OCI-LY1 (cell line): ENCODE results near the gene LRP10.

Experiments
- H2AFZ ChIP-seq: fragments of 200-600 bp; sonication (generic), shearing (Covaris generic); 2 replicates; pipeline ENCODE4 v1.6.0; 2014; ENCODE audit warnings: antibody characterized with exemption, mild to moderate bottlenecking, low read length
- H3F3A ChIP-seq: fragments of 200-600 bp; sonication (generic), shearing (Covaris generic); 2 replicates; pipeline ENCODE4 v1.6.0; 2014; ENCODE audit warnings: mild to moderate bottlenecking, antibody characterized with exemption, low read length, moderate library complexity; ENCODE audit not compliant: insufficient read depth
- H3K27ac ChIP-seq: fragments of 200-600 bp; sonication (generic); 2 replicates; pipeline ENCODE4 v1.5.1; 2014; ENCODE audit warnings: low read length, mixed run types, mild to moderate bottlenecking, low read depth; ENCODE audit not compliant: poor library complexity, severe bottlenecking
- H3K27me3 ChIP-seq: fragments of 200-600 bp; sonication (generic); 2 replicates; pipeline ENCODE4 v1.6.0; 2014; ENCODE audit warnings: antibody characterized with exemption, mild to moderate bottlenecking, low read length, moderate library complexity; ENCODE audit not compliant: insufficient read depth
- H3K36me3 ChIP-seq: fragments of 200-600 bp; sonication (generic); 2 replicates; pipeline ENCODE4 v1.6.1; 2014; ENCODE audit warnings: mild to moderate bottlenecking, antibody characterized with exemption, low read length, moderate library complexity, mixed read lengths; ENCODE audit not compliant: insufficient read depth
- H3K4me1 ChIP-seq: fragments of 200-600 bp; sonication (generic); 2 replicates; pipeline ENCODE4 v1.5.1; 2014; ENCODE audit warnings: mild to moderate bottlenecking, low read length, moderate library complexity; ENCODE audit not compliant: insufficient read depth, severe bottlenecking
- H3K4me2 ChIP-seq: fragments of 200-600 bp; sonication (generic), shearing (Covaris generic); 2 replicates; pipeline ENCODE4 v1.6.1; 2014; ENCODE audit warnings: low read length
- H3K4me3 ChIP-seq: fragments of 200-600 bp; sonication (generic); 2 replicates; pipeline ENCODE4 v1.5.1; 2014; ENCODE audit warnings: low read length, low read depth, mild to moderate bottlenecking, mixed read lengths; ENCODE audit not compliant: poor library complexity, severe bottlenecking
- H3K79me2 ChIP-seq: fragments of 200-600 bp; shearing (Covaris generic); 2 replicates; pipeline ENCODE4 v1.6.1; 2016; ENCODE audit warnings: mixed run types, low read length, mixed read lengths; ENCODE audit not compliant: insufficient read depth
- H3K9ac ChIP-seq: fragments of 200-600 bp; sonication (generic), shearing (Covaris generic); 2 replicates; pipeline ENCODE4 v1.6.1; 2014; ENCODE audit warnings: mild to moderate bottlenecking, low read length, mixed read lengths
- H3K9me2 ChIP-seq: fragments of 200-600 bp; sonication (generic), shearing (Covaris generic); 2 replicates; pipeline ENCODE4 v1.6.1; 2014; ENCODE audit warnings: low read depth, mild to moderate bottlenecking, low read length, mixed read lengths
- H3K9me3 ChIP-seq: fragments of 200-600 bp; shearing (Covaris generic); 2 replicates; pipeline ENCODE4 v1.6.1; 2014; ENCODE audit warnings: low read length, mixed read lengths
- H4K20me1 ChIP-seq: fragments of 200-600 bp; sonication (generic), shearing (Covaris generic); 2 replicates; pipeline ENCODE4 v1.6.0; 2016; ENCODE audit warnings: mild to moderate bottlenecking, low read length; ENCODE audit not compliant: insufficient read depth
- EZH2 ChIP-seq: fragments of 200-600 bp; sonication (generic), shearing (Covaris generic); IDR thresholded peaks from 2 replicates; pipeline ENCODE4 v1.8.0; 2017; ENCODE audit warnings: borderline replicate concordance, mixed run types, mild to moderate bottlenecking, antibody characterized with exemption, low read length, moderate library complexity, mixed read lengths
- TF ChIP-seq, protein P1 (sequence below): fragments of 200-600 bp; sonication (generic), shearing (Covaris generic); IDR thresholded peaks from 2 replicates; pipeline ENCODE4 v1.5.1; 2017; ENCODE audit warnings: mild to moderate bottlenecking, antibody characterized with exemption, low read length, moderate library complexity, mixed read lengths

Gene LRP10, protein sequence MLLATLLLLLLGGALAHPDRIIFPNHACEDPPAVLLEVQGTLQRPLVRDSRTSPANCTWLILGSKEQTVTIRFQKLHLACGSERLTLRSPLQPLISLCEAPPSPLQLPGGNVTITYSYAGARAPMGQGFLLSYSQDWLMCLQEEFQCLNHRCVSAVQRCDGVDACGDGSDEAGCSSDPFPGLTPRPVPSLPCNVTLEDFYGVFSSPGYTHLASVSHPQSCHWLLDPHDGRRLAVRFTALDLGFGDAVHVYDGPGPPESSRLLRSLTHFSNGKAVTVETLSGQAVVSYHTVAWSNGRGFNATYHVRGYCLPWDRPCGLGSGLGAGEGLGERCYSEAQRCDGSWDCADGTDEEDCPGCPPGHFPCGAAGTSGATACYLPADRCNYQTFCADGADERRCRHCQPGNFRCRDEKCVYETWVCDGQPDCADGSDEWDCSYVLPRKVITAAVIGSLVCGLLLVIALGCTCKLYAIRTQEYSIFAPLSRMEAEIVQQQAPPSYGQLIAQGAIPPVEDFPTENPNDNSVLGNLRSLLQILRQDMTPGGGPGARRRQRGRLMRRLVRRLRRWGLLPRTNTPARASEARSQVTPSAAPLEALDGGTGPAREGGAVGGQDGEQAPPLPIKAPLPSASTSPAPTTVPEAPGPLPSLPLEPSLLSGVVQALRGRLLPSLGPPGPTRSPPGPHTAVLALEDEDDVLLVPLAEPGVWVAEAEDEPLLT

DNA sequence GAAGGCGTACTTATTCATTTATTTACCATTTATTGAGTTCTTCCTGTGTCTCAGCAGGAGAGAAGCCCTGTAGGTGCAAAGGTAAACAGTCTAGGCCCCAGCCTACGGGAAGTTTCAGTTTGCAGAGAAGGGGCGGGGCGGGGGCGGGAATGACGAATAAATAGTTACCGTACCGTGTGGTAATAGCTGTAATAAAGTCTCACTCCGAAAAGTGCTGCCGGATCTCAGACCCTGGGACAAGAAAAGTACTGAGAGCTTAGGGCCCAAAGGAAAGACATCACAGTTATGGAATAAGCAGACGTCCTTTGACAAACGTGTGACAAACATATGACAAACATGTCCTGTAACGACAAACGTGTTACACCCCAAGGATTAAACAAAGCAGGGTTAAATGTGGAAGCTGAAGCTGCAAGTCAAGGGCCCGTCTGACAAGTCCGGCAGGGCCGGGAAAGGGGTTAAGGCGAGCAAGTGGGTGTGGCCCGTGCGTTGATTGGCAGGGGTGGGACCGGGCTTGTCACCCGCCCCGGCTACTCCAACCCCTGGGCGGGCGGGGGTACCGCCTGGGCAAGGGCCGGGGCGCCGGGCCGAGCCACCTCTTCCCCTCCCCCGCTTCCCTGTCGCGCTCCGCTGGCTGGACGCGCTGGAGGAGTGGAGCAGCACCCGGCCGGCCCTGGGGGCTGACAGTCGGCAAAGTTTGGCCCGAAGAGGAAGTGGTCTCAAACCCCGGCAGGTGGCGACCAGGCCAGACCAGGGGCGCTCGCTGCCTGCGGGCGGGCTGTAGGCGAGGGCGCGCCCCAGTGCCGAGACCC lies at the start of gene LRP10:
Gene LRP10 (plus strand): TSS at position 517 of the 809 bp plus-strand sequence. CDS start 564 bp downstream, outside the sequence.
- Histone ChIP-seq H3K9me2 (no peaks in the 10 kb centered on the region), H3K4me2 (peak within 1 kb of the TSS; percentile 80), H3K9me3 (no peaks in the 10 kb centered on the region), H3K27me3 (no peaks in the 10 kb centered on the region), H3K79me2 (no peaks in the 10 kb centered on the region), H3K27ac (peak within 1 kb of the TSS; percentile 92), H3K4me3 (peak within 1 kb of the TSS; percentile 76), H3K9ac (peak within 1 kb of the TSS; percentile 78), H4K20me1 (no peaks in the 10 kb centered on the region), H2AFZ (0 out of 2 replicates have a peak within 1 kb of the TSS, but pooled peaks have one; percentile 2), H3F3A (no peaks in the 10 kb centered on the region), H3K4me1 (peaks cover 24% of the 10 kb centered on the region), H3K36me3 (peaks cover 26% of the 10 kb centered on the region)
- TF ChIP-seq, protein P1, sequence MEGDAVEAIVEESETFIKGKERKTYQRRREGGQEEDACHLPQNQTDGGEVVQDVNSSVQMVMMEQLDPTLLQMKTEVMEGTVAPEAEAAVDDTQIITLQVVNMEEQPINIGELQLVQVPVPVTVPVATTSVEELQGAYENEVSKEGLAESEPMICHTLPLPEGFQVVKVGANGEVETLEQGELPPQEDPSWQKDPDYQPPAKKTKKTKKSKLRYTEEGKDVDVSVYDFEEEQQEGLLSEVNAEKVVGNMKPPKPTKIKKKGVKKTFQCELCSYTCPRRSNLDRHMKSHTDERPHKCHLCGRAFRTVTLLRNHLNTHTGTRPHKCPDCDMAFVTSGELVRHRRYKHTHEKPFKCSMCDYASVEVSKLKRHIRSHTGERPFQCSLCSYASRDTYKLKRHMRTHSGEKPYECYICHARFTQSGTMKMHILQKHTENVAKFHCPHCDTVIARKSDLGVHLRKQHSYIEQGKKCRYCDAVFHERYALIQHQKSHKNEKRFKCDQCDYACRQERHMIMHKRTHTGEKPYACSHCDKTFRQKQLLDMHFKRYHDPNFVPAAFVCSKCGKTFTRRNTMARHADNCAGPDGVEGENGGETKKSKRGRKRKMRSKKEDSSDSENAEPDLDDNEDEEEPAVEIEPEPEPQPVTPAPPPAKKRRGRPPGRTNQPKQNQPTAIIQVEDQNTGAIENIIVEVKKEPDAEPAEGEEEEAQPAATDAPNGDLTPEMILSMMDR, result no peak; the same call in 1 of the 2 replicates
- no peak for TF ChIP-seq EZH2

DNA sequence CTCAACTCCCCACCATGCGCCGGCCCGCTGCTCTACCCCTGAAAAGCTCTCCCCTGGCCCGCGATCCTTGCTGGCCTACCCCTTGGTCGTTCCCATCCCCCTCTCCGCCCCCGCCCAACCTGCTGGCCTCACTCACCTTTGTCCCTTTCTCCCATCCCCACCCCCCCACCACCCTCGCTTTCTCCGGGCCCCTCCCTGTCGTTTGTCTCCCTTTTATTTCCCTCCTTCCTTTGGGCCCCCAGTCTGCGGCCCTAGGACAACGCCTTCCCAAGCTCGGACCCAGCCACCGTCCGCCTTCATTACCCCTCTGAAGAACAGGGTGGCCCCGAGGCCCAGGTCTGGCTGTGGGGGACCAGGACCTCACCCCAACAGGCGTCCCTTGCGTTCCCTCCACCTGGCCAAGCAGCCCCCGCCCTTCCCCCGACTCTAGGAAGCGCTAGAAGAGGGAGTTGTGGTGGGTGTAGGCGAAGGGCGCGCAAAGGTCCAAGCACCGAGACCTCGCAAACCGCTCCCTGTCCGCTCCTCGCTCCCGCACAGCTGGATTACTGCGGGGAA lies 49.4 kb upstream of the LRP10 start:
- Histone ChIP-seq H2AFZ (no peak overlapping the region), H3K9ac (no peak overlapping the region; the same call in 1 of the 2 replicates), H3K27ac (no peak overlapping the region), H4K20me1 (no peaks in the 10 kb centered on the region), H3K9me3 (no peaks in the 10 kb centered on the region), H3K9me2 (no peaks in the 10 kb centered on the region), H3K27me3 (no peaks in the 10 kb centered on the region), H3K79me2 (no peaks in the 10 kb centered on the region), H3F3A (no peaks in the 10 kb centered on the region), H3K4me3 (peak overlapping the region; percentile 47), H3K4me2 (peak overlapping the region; percentile 63; the same call in 1 of the 2 replicates), H3K36me3 (no peaks in the 10 kb centered on the region), H3K4me1 (peaks cover 43% of the 10 kb centered on the region)
- TF ChIP-seq, protein P1, result no peak
- no peak for TF ChIP-seq EZH2

DNA sequence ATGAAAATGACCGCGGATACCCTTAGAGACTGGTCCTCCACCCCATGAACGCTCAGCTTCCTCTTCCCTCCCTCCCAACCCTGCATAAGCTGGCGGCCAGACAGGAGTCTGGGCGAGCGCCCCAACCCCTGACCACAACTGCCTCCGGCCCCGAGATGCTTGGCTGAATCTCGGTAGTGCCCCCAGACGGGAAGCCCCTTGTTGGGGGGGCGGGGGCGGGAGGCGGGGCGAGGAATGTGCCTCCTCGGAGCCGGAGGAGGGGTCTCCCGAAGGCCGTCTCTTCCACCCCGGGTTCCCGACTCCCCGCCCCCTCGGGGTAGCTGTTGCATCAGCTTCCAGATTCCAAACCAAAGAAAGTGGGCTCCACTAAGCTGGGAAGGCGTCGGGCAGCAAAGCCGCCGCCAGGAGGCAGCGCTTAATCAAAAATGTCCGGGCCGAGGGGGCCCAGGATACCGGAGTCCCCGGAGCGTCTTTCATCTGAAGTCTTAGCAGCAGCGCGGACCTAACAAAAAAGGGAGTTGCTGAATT lies 48.9 kb upstream of the LRP10 start:
- Histone ChIP-seq H3K27ac (no peak overlapping the region), H4K20me1 (no peaks in the 10 kb centered on the region), H3K79me2 (no peaks in the 10 kb centered on the region), H3K4me2 (peak overlapping the region; percentile 63), H3K9ac (peak overlapping the region; percentile 12; the same call in 1 of the 2 replicates), H3K36me3 (no peaks in the 10 kb centered on the region), H3K27me3 (no peaks in the 10 kb centered on the region), H3K4me1 (peaks cover 43% of the 10 kb centered on the region), H2AFZ (no peak overlapping the region), H3K9me2 (no peaks in the 10 kb centered on the region), H3K9me3 (no peaks in the 10 kb centered on the region), H3F3A (no peaks in the 10 kb centered on the region), H3K4me3 (peak overlapping the region; percentile 47)
- TF ChIP-seq EZH2, result no peak
- TF ChIP-seq, protein P1, result peak; percentile 81
